AG08395 (cell line): ENCODE data around the gene SPC24.
"Not testable (repeated sequence)": the region's sequence is repeated elsewhere in the genome, so short reads cannot be mapped to it uniquely, and the experiment has no call there.

Experiments
- DNase-seq: peaks from one replicate; pipeline ENCODE4 v3.0.0; 2012; ENCODE audit warnings: mixed read lengths, low spot score

SPC24 gene

DNA sequence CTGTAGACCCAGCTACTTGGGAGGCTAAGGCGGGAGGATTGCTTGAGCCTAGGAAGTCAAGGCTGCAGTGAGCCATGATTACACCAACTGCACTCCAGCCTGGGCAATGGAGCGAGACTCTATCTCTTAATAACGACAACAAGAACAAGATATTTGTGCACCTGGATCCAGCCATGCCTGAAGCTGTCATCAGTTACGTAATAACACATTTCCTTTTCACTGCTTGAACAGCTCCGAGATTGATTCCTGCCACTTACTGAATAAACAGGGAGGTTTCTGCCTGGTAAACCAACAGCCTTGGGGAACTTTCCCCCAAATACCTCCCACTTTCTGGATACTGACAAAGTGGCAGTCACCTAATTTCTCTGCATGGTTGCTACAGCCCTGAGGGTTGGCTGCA is 36.4 kb upstream of the SPC24 start:
- DNase-seq: no peak

DNA sequence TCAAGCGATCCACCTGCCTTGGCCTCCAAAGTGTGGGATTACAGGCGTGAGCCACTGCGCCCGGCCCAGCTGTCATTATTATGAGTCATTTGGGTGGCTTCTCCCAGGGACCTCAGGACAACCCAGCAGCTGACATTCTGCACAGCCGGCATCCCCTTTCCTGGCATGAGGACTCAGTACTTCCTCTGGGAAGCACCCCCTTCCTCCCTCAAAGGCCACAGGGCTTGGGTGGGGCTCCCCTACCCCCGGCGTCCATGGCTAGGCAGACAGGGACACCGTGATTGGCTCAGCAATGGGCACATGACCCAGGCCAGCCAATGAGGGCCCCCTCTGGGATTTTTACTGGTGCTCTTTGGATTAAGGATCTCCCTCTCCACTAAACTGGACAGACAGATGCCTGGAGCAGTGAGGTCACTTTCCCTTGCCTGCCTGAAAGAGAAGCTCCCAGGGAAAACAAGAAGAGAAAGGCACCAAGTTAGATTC is 35.7 kb upstream of the SPC24 start:
- DNase-seq: peak; percentile 94

DNA sequence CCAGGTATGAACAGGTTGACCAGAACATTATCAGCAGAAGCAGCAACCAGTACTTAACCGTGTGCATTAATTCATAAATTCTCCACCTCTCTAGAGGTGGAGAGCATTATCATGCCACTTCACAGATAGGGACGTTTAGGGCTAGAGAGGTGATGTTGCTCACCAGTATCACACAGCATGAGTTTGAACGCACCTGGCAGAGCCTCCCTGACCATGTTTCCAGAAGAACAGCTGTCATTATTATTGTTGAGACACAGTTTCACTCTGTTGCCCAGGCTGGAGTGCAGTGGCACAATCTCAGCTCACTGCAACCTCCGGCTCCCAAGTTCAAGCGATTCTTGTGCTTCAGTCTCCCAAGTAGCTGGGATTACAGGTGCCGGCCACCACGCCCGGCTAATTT is 34.9 kb upstream of the SPC24 start:
- no peak for DNase-seq

DNA sequence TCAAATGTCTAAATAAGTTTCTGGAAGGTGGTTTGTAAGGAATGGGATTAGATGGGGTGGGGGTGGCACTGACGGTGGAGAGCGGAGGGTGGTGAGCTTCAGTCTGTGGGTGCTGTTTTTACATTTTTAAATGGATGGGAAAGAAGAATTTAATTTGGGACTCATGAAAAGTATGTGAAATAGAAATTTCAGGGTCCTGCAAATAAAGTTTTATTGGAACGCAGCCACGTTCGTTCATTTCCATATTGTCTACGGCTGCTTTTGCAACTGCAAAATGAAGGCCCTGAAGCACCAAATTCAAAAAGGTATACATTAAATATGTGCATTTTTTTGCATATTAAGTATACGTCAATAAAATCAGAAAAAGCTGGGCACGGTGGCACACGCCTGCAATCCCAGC is 31.9 kb upstream of the SPC24 start:
- no peak for DNase-seq

DNA sequence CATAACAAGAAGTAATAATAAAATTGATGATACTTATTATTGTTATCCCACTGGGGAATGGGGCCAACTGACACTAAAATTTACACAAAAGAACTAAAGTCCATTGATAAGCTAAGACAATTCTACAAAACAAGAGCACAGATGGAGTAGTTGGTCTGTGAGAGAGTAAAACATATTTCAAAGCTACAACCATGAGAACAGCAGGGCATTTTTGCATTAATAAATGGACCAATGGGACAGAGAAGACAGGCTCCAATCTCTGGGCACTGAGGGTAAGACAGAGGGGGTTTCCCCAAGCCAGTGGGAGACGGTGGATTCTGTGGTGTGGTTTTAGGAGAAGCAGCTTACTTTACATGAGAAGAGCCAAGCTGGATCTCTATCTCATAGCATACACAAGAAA is 27.4 kb upstream of the SPC24 start:
- no peak for DNase-seq

DNA sequence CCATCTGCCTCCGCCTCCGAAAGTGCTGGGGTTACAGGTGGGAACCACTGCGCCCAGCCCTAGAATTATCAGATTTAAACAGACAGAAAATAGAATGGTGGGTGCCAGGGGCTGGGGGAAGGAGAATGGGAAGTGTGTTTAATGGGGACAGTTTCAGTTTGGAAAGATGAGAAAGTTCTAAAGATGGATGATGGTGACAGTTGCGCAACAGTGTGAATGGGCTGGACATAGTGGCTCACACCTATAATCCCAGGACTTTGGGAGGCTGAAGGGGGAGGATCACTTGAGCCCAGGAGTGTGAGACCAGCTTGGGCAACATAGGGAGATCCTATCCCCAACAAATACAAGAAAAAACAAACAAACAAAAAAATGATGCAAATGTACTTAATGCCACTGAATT is 25.9 kb upstream of the SPC24 start:
- DNase-seq: no peak

DNA sequence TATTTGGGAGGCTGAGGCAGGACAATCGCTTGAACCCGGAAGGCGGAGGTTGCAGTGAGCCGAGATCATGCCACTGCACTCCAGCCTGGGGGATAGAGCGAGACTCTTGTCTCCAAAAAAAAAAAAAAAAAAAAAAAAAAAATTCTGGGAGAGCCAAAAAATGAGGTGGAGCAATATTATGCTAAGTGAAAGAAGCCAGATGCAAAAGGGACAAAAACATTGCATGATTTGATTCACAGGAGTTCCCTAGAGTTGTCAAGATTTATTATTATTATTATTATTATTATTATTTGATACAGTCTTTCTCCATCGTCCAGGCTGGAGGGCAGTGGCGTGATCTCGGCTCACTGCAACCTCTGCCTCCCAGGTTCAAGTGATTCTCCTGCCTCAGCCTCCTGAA is 25.4 kb upstream of the SPC24 start:
- not testable (repeated sequence) for DNase-seq

DNA sequence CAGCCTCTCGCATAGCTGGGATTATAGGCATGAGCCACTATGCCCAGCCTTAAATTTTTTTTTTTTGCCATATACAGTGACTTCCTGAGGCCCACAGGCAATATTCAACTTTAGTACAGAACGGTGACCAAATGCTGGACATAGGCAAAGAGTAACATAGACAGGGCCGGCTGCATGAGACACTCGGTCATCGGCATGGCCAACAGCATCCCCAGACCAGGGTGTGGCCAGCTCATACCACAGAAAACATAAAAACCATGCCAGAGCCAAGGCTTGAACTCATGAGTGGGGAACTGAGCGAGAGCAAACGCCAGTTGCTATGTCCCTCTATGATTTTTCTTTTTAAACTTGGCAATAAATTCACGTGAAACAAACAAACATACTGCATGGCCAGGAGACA is 24.8 kb upstream of the SPC24 start:
- peak; percentile 52 for DNase-seq

DNA sequence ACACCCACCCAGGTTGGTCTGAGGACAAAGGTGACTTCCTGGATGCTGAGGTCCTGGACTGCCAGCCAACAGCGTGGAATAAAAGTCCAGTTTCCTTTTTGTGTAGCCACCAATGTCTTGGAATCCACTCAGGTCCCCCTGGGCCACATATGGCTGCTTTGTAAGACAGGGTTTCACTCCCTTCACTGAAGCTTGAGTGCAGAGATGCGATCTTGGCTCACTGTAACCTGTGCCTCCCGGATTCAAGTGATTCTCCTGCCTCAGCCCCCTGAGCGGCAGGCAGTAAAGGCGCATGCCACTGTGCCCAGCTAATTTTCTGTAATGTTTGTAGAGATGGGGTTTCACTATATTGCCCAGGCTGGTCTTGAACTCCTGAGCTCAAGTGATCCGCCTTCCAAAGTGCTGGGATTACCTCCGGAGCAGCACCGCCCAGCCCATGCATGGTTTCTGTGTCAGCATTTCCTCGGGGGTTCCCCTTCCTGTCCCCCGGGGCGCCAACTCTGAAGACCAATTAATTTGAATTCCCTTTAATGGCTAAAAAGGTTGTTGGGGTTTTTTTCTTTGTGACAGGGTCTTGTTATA is 24.2 kb upstream of the SPC24 start:
- DNase-seq: no peak

DNA sequence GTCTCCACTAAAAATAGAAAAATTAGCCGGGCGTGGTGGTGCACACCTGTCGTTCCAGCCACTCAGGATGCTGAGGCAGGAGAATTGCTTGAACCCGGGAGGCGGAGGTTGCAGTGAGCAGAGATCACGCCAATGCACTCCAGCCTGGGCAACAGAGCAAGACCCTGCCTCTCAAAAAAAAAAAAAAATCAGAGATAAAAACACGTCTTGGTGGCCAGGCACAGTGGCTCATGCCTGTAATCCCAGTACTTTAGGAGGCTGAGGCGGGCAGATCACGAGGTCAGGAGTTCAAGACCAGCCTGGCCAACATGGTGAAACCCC is 23.5 kb upstream of the SPC24 start:
- DNase-seq: not testable (repeated sequence)

DNA sequence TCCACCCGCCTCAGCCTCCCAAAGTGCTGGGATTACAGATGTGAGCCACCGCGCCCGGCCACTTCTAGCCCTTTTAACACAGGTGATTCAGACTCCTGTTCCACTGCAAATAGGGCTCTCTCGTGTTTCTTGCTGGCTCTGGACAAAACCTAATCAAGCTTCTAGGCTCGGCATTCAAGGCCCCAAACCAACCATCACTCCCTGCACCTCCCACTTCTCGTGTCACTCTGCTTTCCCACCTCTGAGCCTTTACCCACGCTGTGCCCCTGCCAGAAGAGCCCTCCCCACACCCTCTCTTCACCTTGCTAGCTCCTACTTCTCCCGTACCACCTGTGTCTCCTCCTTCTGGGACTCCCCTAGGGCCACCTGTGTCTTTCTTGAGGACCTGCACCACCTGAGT is 22.0 kb upstream of the SPC24 start:
- no peak for DNase-seq

DNA sequence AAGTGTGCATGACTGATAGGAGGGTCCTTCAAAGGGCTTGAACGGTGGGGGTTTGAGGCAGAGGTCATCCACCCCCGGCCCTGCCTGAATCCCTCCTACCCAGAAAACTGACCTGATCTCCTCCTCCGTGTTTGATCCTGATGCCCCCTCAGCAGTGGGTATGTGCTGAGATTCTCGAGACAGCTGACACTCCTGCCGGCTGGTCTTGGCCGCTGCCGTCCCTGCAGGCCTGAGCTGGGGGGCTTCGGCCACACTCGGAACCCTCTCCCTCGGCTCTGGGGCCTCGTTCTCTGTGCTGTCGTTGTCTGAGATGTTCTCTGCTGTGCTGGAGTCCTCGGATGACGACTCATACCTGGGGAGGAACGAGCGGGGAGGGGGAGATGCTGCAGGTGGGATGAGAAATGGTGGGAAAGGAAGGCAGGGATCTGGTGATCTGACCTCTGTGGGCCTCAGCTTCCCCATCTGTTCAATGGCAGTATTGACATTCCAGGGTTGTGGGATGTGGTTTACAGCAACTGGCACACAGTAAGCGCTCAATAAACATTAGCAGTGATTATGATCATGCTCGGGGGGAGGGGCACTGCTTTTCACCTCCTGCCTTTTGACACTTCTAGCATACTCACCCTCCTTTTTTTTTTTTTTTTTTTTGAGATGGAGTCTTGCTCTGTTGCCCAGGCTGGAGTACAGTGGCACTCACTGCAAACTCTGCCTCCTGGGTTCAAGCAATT is 21.0 kb upstream of the SPC24 start:
- DNase-seq: no peak

DNA sequence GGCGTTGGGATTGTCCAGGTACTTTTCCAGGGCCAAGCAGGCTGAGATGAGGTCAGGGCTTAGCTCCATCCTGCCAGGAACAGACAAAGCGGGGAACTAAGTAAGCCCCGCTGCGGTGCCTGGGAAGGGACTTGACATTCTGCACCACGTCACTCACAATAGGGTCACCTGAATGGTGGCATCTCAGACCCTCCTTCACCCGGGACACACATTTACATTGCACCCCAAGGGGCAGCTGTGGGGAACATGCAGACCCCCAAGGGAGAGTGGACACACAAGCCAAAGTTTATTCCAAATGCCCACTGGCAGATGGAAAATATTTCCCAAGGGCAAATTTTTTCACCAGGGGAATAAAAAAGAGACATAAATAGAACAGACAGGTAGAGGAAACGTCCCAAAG is 20.3 kb upstream of the SPC24 start:
- DNase-seq: no peak

DNA sequence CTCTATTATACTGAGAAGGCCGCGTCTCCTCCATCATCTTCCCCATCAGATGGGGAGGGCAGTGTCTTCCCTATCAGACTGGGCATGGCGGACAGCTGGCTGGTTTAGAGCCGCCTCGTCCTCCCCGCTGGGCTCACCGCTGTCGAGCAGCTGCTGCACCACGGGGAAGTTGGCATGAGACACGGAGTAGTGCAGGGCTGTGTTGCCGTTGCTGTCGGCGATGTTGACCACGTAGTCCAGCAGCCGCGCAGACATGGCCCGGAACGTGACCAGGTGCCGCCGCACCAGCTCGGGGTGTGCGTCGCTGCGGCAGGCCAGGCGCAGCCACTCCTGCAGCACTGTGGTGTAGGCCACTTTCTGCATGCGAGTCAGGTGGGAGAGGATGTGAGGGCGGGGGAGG is 18.8 kb upstream of the SPC24 start:
- no peak for DNase-seq

DNA sequence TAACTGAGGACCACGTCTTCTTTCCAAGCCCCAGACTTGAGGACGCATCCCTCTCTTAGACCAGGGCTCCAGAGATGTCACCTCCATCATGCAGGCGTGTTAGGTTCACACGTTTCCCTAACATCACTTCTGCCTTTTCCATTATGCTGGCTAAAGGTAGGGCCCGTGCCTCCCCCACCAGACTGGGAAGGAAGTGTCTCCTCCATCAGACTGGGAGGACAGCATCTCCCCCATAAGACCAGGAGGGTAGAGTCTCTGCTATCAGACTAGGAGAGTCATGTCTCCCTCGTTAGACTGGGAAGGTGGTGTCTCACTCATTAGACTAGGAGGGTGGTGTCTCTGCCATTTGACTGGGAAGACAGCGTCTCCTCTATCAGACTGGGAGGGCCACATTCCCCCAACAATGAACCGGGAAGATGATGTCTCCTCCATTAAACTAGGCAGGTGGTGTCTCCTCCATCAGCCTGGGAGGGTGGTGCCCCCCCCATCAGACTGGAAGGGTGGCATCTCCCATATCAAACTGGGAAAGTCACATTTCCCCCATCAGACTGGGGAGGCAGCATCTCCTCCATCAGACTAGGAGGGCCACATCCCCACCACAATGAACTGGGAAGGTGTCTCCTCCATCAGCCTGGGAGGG is 18.1 kb upstream of the SPC24 start:
- no peak for DNase-seq

DNA sequence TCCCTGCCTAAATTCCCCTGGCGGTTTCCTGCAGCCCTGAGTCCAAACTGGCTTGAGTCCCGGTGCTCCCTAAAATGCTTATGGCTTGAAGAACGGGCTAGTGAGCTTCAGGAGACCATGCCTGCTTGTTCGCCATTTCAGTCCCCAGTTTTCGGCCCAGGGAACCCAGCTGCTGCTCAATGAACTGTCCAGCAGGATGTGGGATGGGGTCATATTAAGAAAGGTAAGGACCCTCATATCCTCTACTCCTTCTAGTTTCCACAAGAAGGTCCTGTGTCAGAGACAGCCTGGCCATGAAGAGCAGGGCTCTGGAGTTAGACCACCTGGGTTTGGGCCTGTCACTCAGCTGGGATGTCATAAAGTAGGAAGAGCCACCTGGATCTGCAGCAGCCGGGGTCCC is 17.0 kb upstream of the SPC24 start:
- no peak for DNase-seq

DNA sequence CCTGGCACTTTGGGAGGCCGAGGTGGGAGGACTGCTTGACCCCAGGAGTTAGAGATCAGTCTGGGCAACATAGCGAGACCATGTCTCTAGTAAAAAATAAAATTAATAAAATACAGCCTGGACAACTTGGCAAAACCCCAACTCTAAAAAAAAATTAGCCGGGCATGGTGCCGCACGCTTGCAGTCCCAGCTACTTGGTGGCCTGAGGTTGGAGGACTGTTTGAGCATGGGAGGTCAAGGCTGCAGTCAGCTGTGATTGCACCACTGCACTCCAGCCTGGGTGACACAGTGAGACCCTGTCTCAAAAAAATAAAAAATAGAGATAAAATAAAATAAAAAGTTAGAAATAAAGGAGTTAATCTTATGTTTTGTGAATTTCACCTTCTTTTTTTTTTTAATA is 15.6 kb upstream of the SPC24 start:
- DNase-seq: no peak

DNA sequence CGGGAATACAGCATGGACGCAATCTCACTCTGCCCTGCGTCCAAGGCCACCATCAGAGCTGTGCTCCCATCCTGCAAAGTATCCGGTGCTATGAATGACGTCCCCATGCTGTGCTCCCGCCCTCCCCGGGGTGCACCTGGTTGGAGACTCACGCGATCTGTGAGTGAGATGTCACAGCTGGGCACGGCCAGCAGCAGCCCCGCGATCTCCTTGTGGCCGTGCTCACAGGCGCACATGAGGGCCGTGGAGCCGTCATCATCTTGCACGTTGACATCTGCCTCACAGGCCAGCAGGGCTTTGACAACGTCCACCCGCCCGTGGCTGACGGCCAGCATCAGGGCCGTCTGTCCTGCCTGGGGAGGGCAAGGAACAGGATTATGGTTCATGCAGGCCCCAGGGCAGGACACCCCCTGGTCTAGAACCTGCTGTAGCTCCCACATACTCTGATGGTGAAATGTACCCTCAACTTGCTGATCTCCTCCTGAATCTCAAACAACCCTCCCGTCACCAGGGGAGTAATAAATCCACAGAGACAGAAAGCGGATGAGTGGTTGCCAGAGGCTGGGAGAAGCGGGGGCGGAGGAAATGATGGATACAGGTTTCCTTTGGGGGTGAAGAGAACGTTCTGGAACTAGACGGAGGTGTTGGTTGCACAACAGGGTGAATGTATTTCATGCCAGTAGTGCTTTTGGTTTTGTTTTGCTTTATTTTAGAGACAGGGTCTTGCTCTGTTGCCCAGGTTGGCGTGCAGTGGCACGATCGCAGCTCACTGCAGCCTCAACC is 14.5 kb upstream of the SPC24 start:
- no peak for DNase-seq

DNA sequence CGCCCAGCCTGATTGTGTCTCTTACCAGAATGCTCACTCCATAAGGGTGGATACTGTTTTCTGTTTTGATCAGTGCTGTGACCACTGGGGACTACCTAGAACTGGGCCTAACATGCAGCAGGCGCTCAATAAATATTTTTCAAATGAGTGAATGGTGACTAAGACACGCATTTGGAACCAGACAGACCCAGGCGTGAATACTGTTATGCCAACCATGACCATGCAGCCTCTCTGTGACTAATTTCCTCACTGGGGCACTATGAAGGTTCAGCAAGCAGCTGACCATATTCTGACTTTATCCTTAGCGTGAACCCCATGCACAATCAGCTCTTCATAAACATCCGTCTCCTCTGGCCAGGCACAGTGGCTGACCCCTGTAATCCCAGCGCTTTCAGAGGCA is 13.0 kb upstream of the SPC24 start:
- peak; percentile 88 for DNase-seq

DNA sequence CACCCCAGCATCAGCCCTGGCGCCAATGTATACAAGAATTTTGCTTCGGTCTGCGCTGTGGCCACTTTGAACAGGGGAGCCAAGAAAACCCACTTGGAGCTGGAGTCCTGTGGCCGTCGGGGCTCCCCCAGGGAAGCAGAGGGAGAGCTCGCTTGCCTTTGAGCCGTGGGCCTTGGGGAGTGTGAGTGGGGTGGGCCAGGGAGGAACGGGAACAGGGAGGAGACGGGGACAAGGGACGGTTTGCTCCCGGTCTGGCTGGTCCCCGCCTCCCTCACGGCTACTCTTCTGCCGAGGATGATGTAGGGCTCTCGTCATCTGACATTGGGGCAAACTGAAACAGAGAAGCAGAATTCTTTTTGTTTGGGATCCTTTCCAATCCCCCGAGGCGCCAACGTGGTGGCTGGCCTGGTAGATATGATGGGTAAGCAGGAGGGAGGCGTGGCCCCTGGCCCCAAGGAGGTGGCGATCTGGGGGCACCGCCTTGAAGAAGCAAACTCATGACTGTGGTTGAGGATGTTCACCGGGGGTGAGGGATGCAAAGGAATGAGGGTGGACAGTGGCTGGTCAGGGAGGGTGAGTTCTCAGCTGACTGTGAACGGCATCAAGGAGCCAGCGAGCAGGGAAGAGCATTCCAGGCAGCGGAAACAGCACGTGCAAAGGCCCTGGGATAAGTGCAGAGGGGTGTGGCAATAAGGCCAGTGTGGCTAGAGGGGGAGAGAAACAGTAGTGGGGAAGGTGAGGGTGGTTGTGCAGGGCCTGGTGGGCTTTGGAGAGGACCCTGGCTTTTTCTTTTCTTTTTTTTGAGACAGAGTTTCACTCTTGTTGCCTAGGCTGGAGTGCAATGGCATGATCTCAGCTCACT is 10.9 kb upstream of the SPC24 start:
- peak; percentile 73 for DNase-seq

DNA sequence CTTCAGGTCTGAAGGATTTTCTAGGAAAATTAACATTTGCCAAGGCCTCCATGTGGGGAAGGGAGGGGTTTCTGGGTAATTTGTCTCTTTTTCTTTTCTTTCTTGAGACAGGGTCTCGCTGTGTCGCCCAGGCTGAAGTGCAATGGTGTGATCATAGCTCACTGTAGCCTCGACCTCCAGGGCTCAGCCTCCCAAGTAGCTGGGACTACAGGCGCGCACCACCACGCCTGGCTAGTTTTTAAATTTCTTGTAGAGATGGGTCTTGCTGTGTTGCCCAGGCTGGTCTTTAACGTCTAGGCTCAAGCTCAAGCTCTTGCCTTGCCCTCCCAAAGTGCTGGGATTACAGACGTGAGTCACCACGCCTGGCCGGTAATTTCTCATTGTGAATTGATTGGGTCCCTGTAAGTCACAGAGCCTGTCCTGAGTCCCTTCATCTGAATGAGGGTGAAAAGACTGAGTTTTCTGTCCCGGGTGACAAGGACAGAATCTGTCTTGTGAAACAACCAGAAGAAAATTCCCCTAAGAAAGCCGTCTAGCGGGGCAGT is 10.0 kb upstream of the SPC24 start:
- no peak for DNase-seq
